GM23338 (cell line): ENCODE measurements around the gene PXK. TPM values are rescaled to one million over a fixed set of nuclear protein-coding genes. Genes with fewer than 3 reads are reported as not detected.
A peak's percentile ranks its signal among the peaks of the same experiment; 100 is the strongest.

Experiments
- ATAC-seq: fragments of 200-7000 bp; cut with Tn5 transposase; 3 replicates; pipeline ENCODE4 v1.9.1; 2020
- DNase-seq: peaks from one replicate; pipeline ENCODE4 v3.0.0-alpha.2; 2015; ENCODE audit warnings: low spot score
- H2AFZ ChIP-seq: fragments of 200-600 bp; sonication (generic); 2 replicates; pipeline ENCODE4 v1.8.0; 2016; ENCODE audit warnings: antibody characterized with exemption, mild to moderate bottlenecking, moderate library complexity
- H3F3A ChIP-seq: fragments of 200-600 bp; sonication (generic); replicated peaks from 2 replicates; pipeline ENCODE4 v1.8.0; 2017; ENCODE audit warnings: antibody characterized with exemption, mixed run types, low read depth
- H3K27ac ChIP-seq: fragments of 200-600 bp; sonication (generic); 2 replicates; pipeline ENCODE4 v1.6.1; 2016; ENCODE audit warnings: low read depth
- H3K27me3 ChIP-seq: fragments of 200-600 bp; sonication (generic); 2 replicates; pipeline ENCODE4 v1.8.0; 2016; ENCODE audit warnings: mild to moderate bottlenecking, mixed run types, moderate library complexity; ENCODE audit not compliant: insufficient read depth
- H3K36me3 ChIP-seq: fragments of 200-600 bp; sonication (generic); 2 replicates; pipeline ENCODE4 v1.8.0; 2016; ENCODE audit warnings: mild to moderate bottlenecking; ENCODE audit not compliant: insufficient read depth
- H3K4me1 ChIP-seq: fragments of 200-600 bp; sonication (generic); 2 replicates; pipeline ENCODE4 v1.8.0; 2016; ENCODE audit warnings: mild to moderate bottlenecking, moderate library complexity; ENCODE audit not compliant: insufficient read depth
- H3K4me2 ChIP-seq: fragments of 200-600 bp; sonication (generic); 2 replicates; pipeline ENCODE4 v1.7.1; 2017; ENCODE audit warnings: mixed run types
- H3K4me3 ChIP-seq: fragments of 200-600 bp; sonication (generic); 2 replicates; pipeline ENCODE4 v1.6.1; 2016; ENCODE audit warnings: mixed run types
- H3K79me2 ChIP-seq: fragments of 200-600 bp; sonication (generic); replicated peaks from 2 replicates; pipeline ENCODE4 v1.8.0; 2017; ENCODE audit warnings: mild to moderate bottlenecking; ENCODE audit not compliant: insufficient read depth
- H3K9me2 ChIP-seq: fragments of 200-600 bp; sonication (generic); 2 replicates; pipeline ENCODE4 v1.8.0; 2017; ENCODE audit not compliant: insufficient read depth
- H4K20me1 ChIP-seq: fragments of 200-600 bp; sonication (generic); replicated peaks from 2 replicates; pipeline ENCODE4 v1.8.0; 2017; ENCODE audit warnings: mild to moderate bottlenecking; ENCODE audit not compliant: insufficient read depth
- H3K27ac Mint-ChIP-seq: 2 replicates; pipeline ENCODE4 v1.8.0; 2020; ENCODE audit warnings: inconsistent platforms, mild to moderate bottlenecking, moderate library complexity, mixed read lengths
- H3K27me3 Mint-ChIP-seq: 3 replicates; pipeline ENCODE4 v1.8.0; 2022; ENCODE audit warnings: low read depth, mild to moderate bottlenecking, moderate library complexity, mixed read lengths, inconsistent platforms; ENCODE audit not compliant: insufficient read depth, poor library complexity
- H3K36me3 Mint-ChIP-seq: 3 replicates; pipeline ENCODE4 v1.8.0; 2021; ENCODE audit warnings: low read depth, mild to moderate bottlenecking, inconsistent platforms, moderate library complexity, mixed read lengths
- H3K4me1 Mint-ChIP-seq: 3 replicates; pipeline ENCODE4 v1.8.0; 2020; ENCODE audit warnings: mild to moderate bottlenecking, inconsistent platforms, mixed read lengths
- H3K4me3 Mint-ChIP-seq: 3 replicates; pipeline ENCODE4 v1.8.0; 2021; ENCODE audit warnings: moderate library complexity, mild to moderate bottlenecking, inconsistent platforms, mixed read lengths
- H3K9me3 Mint-ChIP-seq: 3 replicates; pipeline ENCODE4 v1.8.0; 2020; ENCODE audit warnings: moderate library complexity, mild to moderate bottlenecking, inconsistent platforms, mixed read lengths
- EZH2 ChIP-seq: fragments of 200-600 bp; sonication (generic); IDR thresholded peaks from one replicate; pipeline ENCODE4 v1.8.0; 2017; ENCODE audit warnings: antibody characterized with exemption, mild to moderate bottlenecking, low read depth; ENCODE audit not compliant: unreplicated experiment
- EZH2phosphoT487 ChIP-seq: fragments of 200-600 bp; sonication (generic); IDR thresholded peaks from one replicate; pipeline ENCODE4 v1.8.1; 2018; ENCODE audit warnings: antibody characterized with exemption; ENCODE audit not compliant: unreplicated experiment
- JUNB ChIP-seq: IDR thresholded peaks from one replicate; pipeline ENCODE4 v1.6.1; 2016; ENCODE audit warnings: antibody characterized with exemption; ENCODE audit not compliant: unreplicated experiment
- POLR2AphosphoS5 ChIP-seq: IDR thresholded peaks from 2 replicates; pipeline ENCODE4 v1.6.1; 2016; ENCODE audit warnings: antibody characterized with exemption, low read depth
- ZNF114 ChIP-seq: fragments of 250-450 bp; sonication (Bioruptor Pico); IDR thresholded peaks from 2 replicates; pipeline ENCODE4 v1.5.0; 2020; ENCODE audit warnings: mild to moderate bottlenecking, moderate library complexity
- ZNF331 ChIP-seq: fragments of 250-450 bp; sonication (Bioruptor Pico); IDR thresholded peaks from 2 replicates; pipeline ENCODE4 v1.5.0; 2020; ENCODE audit warnings: low read depth, mild to moderate bottlenecking, moderate library complexity
- polyA plus RNA-seq: library from polyadenylated mRNA; unstranded; fragments of >200 nt; fragmentation: Nextera tagmentation; extraction: Ambion mirVana; gene quantifications from 2 replicates; pipeline ENCODE4 v1.2.1, GENCODE V29; 2016
- total RNA-seq: library from RNA; depleted of rRNA; stranded (reverse); fragments of >200 nt; shearing (Covaris generic); gene quantifications from 2 replicates; pipeline ENCODE4 v1.2.3, GENCODE V29; 2014
- TF ChIP-seq, protein P1 (sequence below), 2 experiments: fragments of 200-600 bp in 1 of 2; sonication (generic) in 1 of 2; conservative IDR thresholded peaks; 2 replicates each; pipeline versions ENCODE4 v1.5.1 to v1.6.1; 2016 to 2017; ENCODE audit warnings: antibody characterized with exemption in 2 of 2, low read depth in 2 of 2, mild to moderate bottlenecking in 2 of 2, moderate library complexity in 1 of 2
- TF ChIP-seq, protein P2 (sequence below): IDR thresholded peaks from one replicate; pipeline ENCODE4 v1.6.1; 2018; ENCODE audit warnings: antibody characterized with exemption; ENCODE audit not compliant: unreplicated experiment

Gene PXK
- total and polyA plus RNA-seq, 2 experiments from 2014 or later: 6.4 to 6.5 TPM

DNA sequence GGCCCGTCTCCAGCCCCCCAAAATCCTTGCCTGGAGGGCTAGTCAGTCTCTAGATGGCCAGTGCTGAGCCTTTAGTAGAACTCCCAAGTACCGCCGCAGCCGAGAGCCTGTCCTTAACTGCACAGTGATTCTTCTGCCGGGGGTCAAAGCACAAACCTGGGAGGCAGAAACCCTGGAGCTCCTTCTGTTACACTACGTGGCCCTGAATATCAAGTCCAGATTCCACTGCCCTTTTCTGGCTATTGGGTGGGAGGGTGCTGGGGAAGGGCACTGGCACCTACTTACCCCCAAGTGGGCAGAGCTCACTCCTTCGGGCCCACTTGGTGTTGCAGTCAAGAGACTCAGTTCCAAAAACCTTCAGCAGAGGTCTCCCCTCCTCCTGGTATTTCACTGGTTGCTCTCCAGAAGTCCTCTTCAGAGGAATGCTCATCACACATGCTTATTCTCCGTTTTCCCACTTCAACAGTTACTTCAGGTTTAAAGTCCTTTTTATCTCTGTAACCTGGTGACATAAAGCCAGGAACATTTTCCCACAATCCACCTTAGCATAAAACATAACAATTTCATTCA, 90.1 kb downstream of the PXK start:
- Mint-ChIP-seq H3K4me3 (no peak overlapping the region), H3K27ac (no peak overlapping the region), H3K36me3 (peaks cover 35% of the 10 kb centered on the region), H3K4me1 (peaks cover 6% of the 10 kb centered on the region), H3K9me3 (no peaks in the 10 kb centered on the region), H3K27me3 (peaks cover 6% of the 10 kb centered on the region)
- Histone ChIP-seq H3F3A (peaks cover 9% of the 10 kb centered on the region), H3K4me3 (no peak overlapping the region), H3K9me2 (no peaks in the 10 kb centered on the region), H3K36me3 (peaks cover 29% of the 10 kb centered on the region), H4K20me1 (peaks cover 3% of the 10 kb centered on the region), H3K4me2 (no peak overlapping the region), H3K27ac (peak overlapping the region; percentile 72), H3K79me2 (no peaks in the 10 kb centered on the region), H3K27me3 (no peaks in the 10 kb centered on the region), H2AFZ (no peak overlapping the region), H3K4me1 (no peaks in the 10 kb centered on the region)
- TF ChIP-seq, protein P1, sequence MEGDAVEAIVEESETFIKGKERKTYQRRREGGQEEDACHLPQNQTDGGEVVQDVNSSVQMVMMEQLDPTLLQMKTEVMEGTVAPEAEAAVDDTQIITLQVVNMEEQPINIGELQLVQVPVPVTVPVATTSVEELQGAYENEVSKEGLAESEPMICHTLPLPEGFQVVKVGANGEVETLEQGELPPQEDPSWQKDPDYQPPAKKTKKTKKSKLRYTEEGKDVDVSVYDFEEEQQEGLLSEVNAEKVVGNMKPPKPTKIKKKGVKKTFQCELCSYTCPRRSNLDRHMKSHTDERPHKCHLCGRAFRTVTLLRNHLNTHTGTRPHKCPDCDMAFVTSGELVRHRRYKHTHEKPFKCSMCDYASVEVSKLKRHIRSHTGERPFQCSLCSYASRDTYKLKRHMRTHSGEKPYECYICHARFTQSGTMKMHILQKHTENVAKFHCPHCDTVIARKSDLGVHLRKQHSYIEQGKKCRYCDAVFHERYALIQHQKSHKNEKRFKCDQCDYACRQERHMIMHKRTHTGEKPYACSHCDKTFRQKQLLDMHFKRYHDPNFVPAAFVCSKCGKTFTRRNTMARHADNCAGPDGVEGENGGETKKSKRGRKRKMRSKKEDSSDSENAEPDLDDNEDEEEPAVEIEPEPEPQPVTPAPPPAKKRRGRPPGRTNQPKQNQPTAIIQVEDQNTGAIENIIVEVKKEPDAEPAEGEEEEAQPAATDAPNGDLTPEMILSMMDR (conservative IDR thresholded peaks at IDR 0.05; ENCODE audit: low read depth in 2 of 2): peak; percentile 48 to 65
- TF ChIP-seq POLR2AphosphoS5: no peak
- TF ChIP-seq JUNB: no peak
- TF ChIP-seq EZH2phosphoT487: no peak
- ATAC-seq (peak; percentile 79), DNase-seq (peak; percentile 71)

DNA sequence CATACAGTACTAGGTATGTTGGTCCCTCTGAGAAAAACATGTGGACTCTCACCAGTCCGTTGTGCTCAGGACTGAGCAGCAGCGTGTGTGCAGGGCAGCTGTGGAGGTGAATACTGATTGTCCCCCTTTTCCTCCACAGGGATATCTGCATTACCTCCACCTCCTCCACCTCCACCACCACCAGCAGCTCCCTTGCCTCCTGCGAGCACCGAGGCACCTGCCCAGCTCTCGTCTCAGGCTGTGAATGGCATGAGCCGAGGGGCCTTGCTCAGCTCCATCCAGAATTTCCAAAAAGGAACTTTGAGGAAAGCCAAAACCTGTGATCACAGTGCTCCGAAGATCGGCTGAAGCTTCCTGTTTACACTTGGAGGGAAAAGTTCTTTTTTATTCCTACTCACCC, 91.9 kb downstream of the PXK start:
- DNase-seq: no peak
- Histone ChIP-seq H2AFZ (no peak overlapping the region), H3K9me2 (no peaks in the 10 kb centered on the region), H3F3A (peaks cover 9% of the 10 kb centered on the region), H3K4me1 (no peaks in the 10 kb centered on the region), H3K79me2 (no peaks in the 10 kb centered on the region), H3K27me3 (no peaks in the 10 kb centered on the region), H3K36me3 (peaks cover 46% of the 10 kb centered on the region), H4K20me1 (peaks cover 3% of the 10 kb centered on the region; the same call in 1 of the 2 replicates), H3K4me3 (no peak overlapping the region), H3K27ac (peak overlapping the region; percentile 78; the same call in 1 of the 2 replicates), H3K4me2 (no peak overlapping the region)
- Mint-ChIP-seq H3K27me3 (peaks cover 6% of the 10 kb centered on the region), H3K4me3 (no peak overlapping the region), H3K4me1 (peaks cover 2% of the 10 kb centered on the region; the same call in 2 of the 3 replicates), H3K36me3 (peaks cover 53% of the 10 kb centered on the region), H3K27ac (no peak overlapping the region), H3K9me3 (no peaks in the 10 kb centered on the region)
- TF ChIP-seq JUNB (no peak), EZH2 (no peak), POLR2AphosphoS5 (0 out of 2 replicates have a peak, but pooled peaks have one; percentile 10), ZNF331 (CRISPR knock-in tag) (no peak), ZNF114 (no peak)
- TF ChIP-seq, protein P2, sequence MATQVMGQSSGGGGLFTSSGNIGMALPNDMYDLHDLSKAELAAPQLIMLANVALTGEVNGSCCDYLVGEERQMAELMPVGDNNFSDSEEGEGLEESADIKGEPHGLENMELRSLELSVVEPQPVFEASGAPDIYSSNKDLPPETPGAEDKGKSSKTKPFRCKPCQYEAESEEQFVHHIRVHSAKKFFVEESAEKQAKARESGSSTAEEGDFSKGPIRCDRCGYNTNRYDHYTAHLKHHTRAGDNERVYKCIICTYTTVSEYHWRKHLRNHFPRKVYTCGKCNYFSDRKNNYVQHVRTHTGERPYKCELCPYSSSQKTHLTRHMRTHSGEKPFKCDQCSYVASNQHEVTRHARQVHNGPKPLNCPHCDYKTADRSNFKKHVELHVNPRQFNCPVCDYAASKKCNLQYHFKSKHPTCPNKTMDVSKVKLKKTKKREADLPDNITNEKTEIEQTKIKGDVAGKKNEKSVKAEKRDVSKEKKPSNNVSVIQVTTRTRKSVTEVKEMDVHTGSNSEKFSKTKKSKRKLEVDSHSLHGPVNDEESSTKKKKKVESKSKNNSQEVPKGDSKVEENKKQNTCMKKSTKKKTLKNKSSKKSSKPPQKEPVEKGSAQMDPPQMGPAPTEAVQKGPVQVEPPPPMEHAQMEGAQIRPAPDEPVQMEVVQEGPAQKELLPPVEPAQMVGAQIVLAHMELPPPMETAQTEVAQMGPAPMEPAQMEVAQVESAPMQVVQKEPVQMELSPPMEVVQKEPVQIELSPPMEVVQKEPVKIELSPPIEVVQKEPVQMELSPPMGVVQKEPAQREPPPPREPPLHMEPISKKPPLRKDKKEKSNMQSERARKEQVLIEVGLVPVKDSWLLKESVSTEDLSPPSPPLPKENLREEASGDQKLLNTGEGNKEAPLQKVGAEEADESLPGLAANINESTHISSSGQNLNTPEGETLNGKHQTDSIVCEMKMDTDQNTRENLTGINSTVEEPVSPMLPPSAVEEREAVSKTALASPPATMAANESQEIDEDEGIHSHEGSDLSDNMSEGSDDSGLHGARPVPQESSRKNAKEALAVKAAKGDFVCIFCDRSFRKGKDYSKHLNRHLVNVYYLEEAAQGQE: no peak
- ATAC-seq: no peak
